ENCODE data around the gene PHEX.

GRCh38 chrX:22097012-22097694 lies 65.0 kb downstream of the PHEX start:
- TF ChIP-seq POLR2A (IDR thresholded peaks at IDR 0.05) (no peak), CTCF (IDR thresholded peaks at IDR 0.05) (no peak)

Data from stomach (tissue), 4 donors.